CD14-positive monocyte (primary cell): Measurements from ENCODE around the gene KHDRBS1. TPM values are rescaled to one million over a fixed set of nuclear protein-coding genes. Genes with fewer than 3 reads are reported as not detected.

Experiments used
- DNase-seq, 3 donors: peaks; one replicate each; pipeline ENCODE4 v3.0.0-alpha.2; 2011 to 2022
- H2AFZ ChIP-seq: 2 replicates; pipeline ENCODE4 v1.6.0; 2012; ENCODE audit warnings: mild to moderate bottlenecking, low read depth, low read length, inconsistent platforms; ENCODE audit not compliant: insufficient read depth, poor library complexity, severe bottlenecking
- H3K27ac ChIP-seq, 2 donors: 1 replicate in 1 of 2; 2 replicates in 1 of 2; pipeline ENCODE4 v1.5.1; 2012 to 2013; ENCODE audit warnings: low read length in 2 of 2, control low read depth in 1 of 2, inconsistent platforms in 1 of 2, low read depth in 1 of 2, mild to moderate bottlenecking in 1 of 2
- H3K27me3 ChIP-seq, 2 donors: one replicate each; pipeline versions ENCODE4 v1.6.0 to v1.6.1; 2011 to 2013; ENCODE audit warnings: low read length in 2 of 2; ENCODE audit not compliant: control insufficient read depth in 2 of 2, insufficient read depth in 2 of 2
- H3K36me3 ChIP-seq, 2 donors: replicated peaks in 1 of 2; 1 replicate in 1 of 2; 2 replicates in 1 of 2; pipeline versions ENCODE4 v1.5.1 to v1.6.1; 2012 to 2013; ENCODE audit warnings: low read length in 2 of 2, control low read depth in 1 of 2, inconsistent platforms in 1 of 2, mild to moderate bottlenecking in 1 of 2; ENCODE audit not compliant: insufficient read depth in 2 of 2, control insufficient read depth in 1 of 2
- H3K4me1 ChIP-seq, 2 donors: 1 replicate in 1 of 2; 2 replicates in 1 of 2; pipeline versions ENCODE4 v1.5.1 to v1.6.1; 2012 to 2013; ENCODE audit warnings: low read length in 2 of 2, control low read depth in 1 of 2, inconsistent platforms in 1 of 2, mild to moderate bottlenecking in 1 of 2, moderate library complexity in 1 of 2; ENCODE audit not compliant: insufficient read depth in 2 of 2, control insufficient read depth in 1 of 2
- H3K4me2 ChIP-seq: replicated peaks from 2 replicates; pipeline ENCODE3; 2012; ENCODE audit warnings: low read length, moderate library complexity, mild to moderate bottlenecking; ENCODE audit not compliant: poor library complexity, severe bottlenecking; ENCODE audit errors: extremely low read depth
- H3K4me3 ChIP-seq, 3 experiments: fragments of 200-600 bp in 1 of 3; sonication (generic) in 1 of 3; replicated peaks in 1 of 3; 1 replicate in 2 of 3; 2 replicates in 1 of 3; pipeline ENCODE4 v1.5.1; 2011 to 2013; ENCODE audit warnings: low read length in 3 of 3, mild to moderate bottlenecking in 3 of 3, control low read depth in 2 of 3, low read depth in 2 of 3, inconsistent platforms in 1 of 3, moderate library complexity in 1 of 3
- H3K79me2 ChIP-seq: 2 replicates; pipeline ENCODE4 v1.6.0; 2012; ENCODE audit warnings: mild to moderate bottlenecking, control low read depth, inconsistent platforms, low read length, moderate library complexity; ENCODE audit not compliant: insufficient read depth
- H3K9ac ChIP-seq: 2 replicates; pipeline ENCODE4 v1.6.0; 2017; ENCODE audit warnings: low read length, mild to moderate bottlenecking; ENCODE audit not compliant: insufficient read depth, poor library complexity, severe bottlenecking
- H3K9me3 ChIP-seq, 2 donors: replicated peaks in 1 of 2; 1 replicate in 1 of 2; 2 replicates in 1 of 2; pipeline versions ENCODE4 v1.5.1 to v1.6.1; 2012 to 2013; ENCODE audit warnings: low read length in 2 of 2, control low read depth in 1 of 2; ENCODE audit not compliant: control insufficient read depth in 1 of 2, insufficient read depth in 1 of 2
- H4K20me1 ChIP-seq: 2 replicates; pipeline ENCODE4 v1.6.0; 2012; ENCODE audit warnings: mild to moderate bottlenecking, low read length, control low read depth, moderate library complexity; ENCODE audit not compliant: insufficient read depth
- H3K27ac Mint-ChIP-seq, 7 donors: one replicate each; pipeline ENCODE4 v1.8.0; 2020; ENCODE audit warnings: mild to moderate bottlenecking in 7 of 7, mixed read lengths in 7 of 7, moderate library complexity in 6 of 7, inconsistent platforms in 2 of 7
- H3K27me3 Mint-ChIP-seq, 3 donors: one replicate each; pipeline ENCODE4 v1.8.0; 2021 to 2022; ENCODE audit warnings: low read depth in 3 of 3, mild to moderate bottlenecking in 3 of 3, mixed read lengths in 3 of 3, moderate library complexity in 3 of 3, inconsistent platforms in 1 of 3
- H3K36me3 Mint-ChIP-seq, 2 donors: one replicate each; pipeline ENCODE4 v1.8.0; 2020; ENCODE audit warnings: mixed read lengths in 2 of 2, inconsistent platforms in 1 of 2, mild to moderate bottlenecking in 1 of 2
- H3K4me1 Mint-ChIP-seq: one replicate; pipeline ENCODE4 v1.8.0; 2020; ENCODE audit warnings: mild to moderate bottlenecking, mixed read lengths
- H3K4me3 Mint-ChIP-seq, 2 donors: one replicate each; pipeline ENCODE4 v1.8.0; 2020; ENCODE audit warnings: mild to moderate bottlenecking in 2 of 2, mixed read lengths in 2 of 2, moderate library complexity in 1 of 2
- H3K9me3 Mint-ChIP-seq, 7 donors: one replicate each; pipeline ENCODE4 v1.8.0; 2020 to 2022; ENCODE audit warnings: mixed read lengths in 7 of 7, mild to moderate bottlenecking in 6 of 7, moderate library complexity in 6 of 7, inconsistent platforms in 2 of 7
- WGBS: methylation state at CpG from one replicate; pipeline ENCODE4 v1.1.5; 2013; ENCODE audit warnings: missing lambda C conversion rate; ENCODE audit not compliant: insufficient coverage; 5-methylcytosine and 5-hydroxymethylcytosine counted together
- intact Hi-C, 2 donors: fragments of 100-400 bp; cut with micrococcal nuclease; formaldehyde crosslinking; loops; one replicate each; pipeline versions ENCODE4 v1.15.0 to v1.15.1; 2023
- polyA plus RNA-seq, 3 donors: library from polyadenylated mRNA; depleted of rRNA in 1 of 3; unstranded in 2 of 3; stranded (reverse) in 1 of 3; fragments of 300-500 nt in 2 of 3; fragments of >200 nt in 1 of 3; fragmentation: Illumina TruSeq in 2 of 3; gene quantifications; 1 replicate in 2 of 3; 2 replicates in 1 of 3; pipeline ENCODE4 v1.2.3, GENCODE V29; 2012 to 2021
- TF ChIP-seq, protein P1 (sequence below): fragments of 200-600 bp; IDR thresholded peaks from one replicate; pipeline ENCODE4 v1.8.0; 2022; ENCODE audit warnings: antibody characterized with exemption, mild to moderate bottlenecking

KHDRBS1 gene
- polyA plus RNA-seq, 3 donors, result 40.7 to 65.6 (median 51.6) TPM

GRCh38 chr1:32055416-32055815 lies 41.7 kb downstream of the KHDRBS1 start:
- H3K27ac ChIP-seq, result peak overlapping the region in 1 of 2 donors; percentile 14
- no peak overlapping the region for H3K4me2 ChIP-seq
- intact Hi-C loops, result no loop called here
- DNase-seq, result no peak
- H2AFZ ChIP-seq, result no peak overlapping the region
- H3K4me3 ChIP-seq, result no peak overlapping the region
- Mint-ChIP-seq H3K27ac (no peak overlapping the region), H3K9me3 (no peaks in the 10 kb centered on the region), H3K27me3 (peaks cover 0 to 2% (median 0%) of the 10 kb centered on the region in 3 donors), H3K4me1 (no peaks in the 10 kb centered on the region), H3K4me3 (no peak overlapping the region), H3K36me3 (peaks cover 69 to 93% of the 10 kb centered on the region in 2 donors)
- no peaks in the 10 kb centered on the region for H3K9me3 ChIP-seq
- H3K36me3 ChIP-seq, result peaks cover 85 to 98% of the 10 kb centered on the region in 2 donors
- no peaks in the 10 kb centered on the region for H3K27me3 ChIP-seq
- TF ChIP-seq, protein P1, sequence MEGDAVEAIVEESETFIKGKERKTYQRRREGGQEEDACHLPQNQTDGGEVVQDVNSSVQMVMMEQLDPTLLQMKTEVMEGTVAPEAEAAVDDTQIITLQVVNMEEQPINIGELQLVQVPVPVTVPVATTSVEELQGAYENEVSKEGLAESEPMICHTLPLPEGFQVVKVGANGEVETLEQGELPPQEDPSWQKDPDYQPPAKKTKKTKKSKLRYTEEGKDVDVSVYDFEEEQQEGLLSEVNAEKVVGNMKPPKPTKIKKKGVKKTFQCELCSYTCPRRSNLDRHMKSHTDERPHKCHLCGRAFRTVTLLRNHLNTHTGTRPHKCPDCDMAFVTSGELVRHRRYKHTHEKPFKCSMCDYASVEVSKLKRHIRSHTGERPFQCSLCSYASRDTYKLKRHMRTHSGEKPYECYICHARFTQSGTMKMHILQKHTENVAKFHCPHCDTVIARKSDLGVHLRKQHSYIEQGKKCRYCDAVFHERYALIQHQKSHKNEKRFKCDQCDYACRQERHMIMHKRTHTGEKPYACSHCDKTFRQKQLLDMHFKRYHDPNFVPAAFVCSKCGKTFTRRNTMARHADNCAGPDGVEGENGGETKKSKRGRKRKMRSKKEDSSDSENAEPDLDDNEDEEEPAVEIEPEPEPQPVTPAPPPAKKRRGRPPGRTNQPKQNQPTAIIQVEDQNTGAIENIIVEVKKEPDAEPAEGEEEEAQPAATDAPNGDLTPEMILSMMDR, result no peak
- no peak overlapping the region for H3K9ac ChIP-seq
- no peaks in the 10 kb centered on the region for H3K4me1 ChIP-seq
- peaks cover 7% of the 10 kb centered on the region for H3K79me2 ChIP-seq
- WGBS, result 100% methylated on average over 3 of the region's 5 CpGs
- H4K20me1 ChIP-seq, result peaks cover 41% of the 10 kb centered on the region

DNA sequence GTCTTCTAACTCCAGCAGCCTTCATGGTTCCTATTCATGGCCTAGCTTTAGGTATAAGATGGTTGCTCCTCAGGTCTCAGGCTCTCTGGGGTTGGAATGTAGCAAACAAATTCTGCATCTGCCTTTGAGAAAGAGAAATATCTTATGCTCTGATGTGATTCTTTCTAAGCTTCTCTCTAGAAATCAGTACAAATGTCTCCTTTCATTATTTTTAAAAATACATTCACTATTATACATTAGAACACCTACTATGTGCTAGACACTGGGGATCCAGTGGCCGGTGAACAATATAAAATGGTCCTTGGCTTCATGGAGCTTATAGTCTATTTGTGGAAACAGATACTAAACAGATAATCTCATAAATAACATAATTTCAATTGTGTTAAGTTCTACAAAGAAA lies 42.9 kb downstream of the KHDRBS1 start:
- Histone ChIP-seq H4K20me1 (peaks cover 40% of the 10 kb centered on the region), H3K79me2 (peaks cover 7% of the 10 kb centered on the region), H3K36me3 (peaks cover 87 to 98% of the 10 kb centered on the region in 2 donors), H3K4me2 (no peak overlapping the region), H3K9me3 (no peaks in the 10 kb centered on the region), H3K9ac (no peak overlapping the region), H3K4me1 (no peaks in the 10 kb centered on the region), H2AFZ (no peak overlapping the region), H3K4me3 (no peak overlapping the region), H3K27ac (no peak overlapping the region), H3K27me3 (no peaks in the 10 kb centered on the region)
- TF ChIP-seq, protein P1, result no peak
- Mint-ChIP-seq H3K4me3 (no peak overlapping the region), H3K9me3 (no peaks in the 10 kb centered on the region), H3K27ac (peak overlapping the region in 2 of 7 donors; percentile 13 to 20), H3K27me3 (peaks cover 0 to 2% (median 0%) of the 10 kb centered on the region in 3 donors), H3K4me1 (no peaks in the 10 kb centered on the region), H3K36me3 (peaks cover 74 to 92% of the 10 kb centered on the region in 2 donors)
- WGBS, result no CpG with 5 or more reads among the region's 1 CpG
- DNase-seq, result no peak
- intact Hi-C loops, result no loop called here
